ENCODE data around the gene RRAS. TPM values are rescaled to one million over a fixed set of nuclear protein-coding genes. Genes with fewer than 3 reads are reported as not detected.

RRAS gene
- total RNA-seq, 1 donor from 2014 or later: 8.9 TPM

Other genes starting within 250 kb of the RRAS start
- gene PTH2, start 216.7 kb downstream of the RRAS start, total RNA-seq: not detected
- not detected for gene GFY, start 214.8 kb downstream of the RRAS start, total RNA-seq
- gene SLC17A7, start 198.6 kb downstream of the RRAS start, total RNA-seq: 0.15 TPM
- 48.8 TPM for gene PIH1D1, start 188.3 kb downstream of the RRAS start, total RNA-seq
- gene ALDH16A1, start 186.9 kb downstream of the RRAS start, total RNA-seq: 29.7 TPM
- gene FLT3LG, start 165.9 kb downstream of the RRAS start, total RNA-seq: 2.1 TPM
- 972 TPM for gene RPL13A, start 152.5 kb downstream of the RRAS start, total RNA-seq
- gene RPS11, start 143.7 kb downstream of the RRAS start, total RNA-seq: 507 TPM
- gene FCGRT, start 127.5 kb downstream of the RRAS start, total RNA-seq: 262 TPM
- gene RCN3, start 112.1 kb downstream of the RRAS start, total RNA-seq: 22.8 TPM
- 29.1 TPM for gene NOSIP, start 59.6 kb downstream of the RRAS start, total RNA-seq
- 8.5 TPM for gene PRRG2, start 58.8 kb downstream of the RRAS start, total RNA-seq
- gene PRR12, start 49.0 kb downstream of the RRAS start, total RNA-seq: 10.5 TPM
- 35.5 TPM for gene SCAF1, start 2.1 kb upstream of the RRAS start, total RNA-seq
- 50.1 TPM for gene IRF3, start 25.7 kb upstream of the RRAS start, total RNA-seq
- 13.7 TPM for gene BCL2L12, start 25.8 kb upstream of the RRAS start, total RNA-seq
- 28.7 TPM for gene PRMT1, start 37.1 kb upstream of the RRAS start, total RNA-seq
- 0.86 TPM for gene ADM5, start 49.5 kb upstream of the RRAS start, total RNA-seq
- gene CPT1C, start 51.0 kb upstream of the RRAS start, total RNA-seq: 0.91 TPM
- 0.30 TPM for gene TSKS, start 123.2 kb upstream of the RRAS start, total RNA-seq
- 52.9 TPM for gene AP2A1, start 126.9 kb upstream of the RRAS start, total RNA-seq
- gene FUZ, start 173.1 kb upstream of the RRAS start, total RNA-seq: 9.3 TPM
- gene MED25, start 178.1 kb upstream of the RRAS start, total RNA-seq: 16.5 TPM
- gene PTOV1, start 211.0 kb upstream of the RRAS start, total RNA-seq: 86.0 TPM
- 33.7 TPM for gene PNKP, start 227.4 kb upstream of the RRAS start, total RNA-seq
- gene AKT1S1, start 237.2 kb upstream of the RRAS start, total RNA-seq: 27.6 TPM
- gene TBC1D17, start 237.6 kb upstream of the RRAS start, total RNA-seq: 31.7 TPM